T1000 (cell line): ENCODE results near the gene NLGN1.

Source experiments
- DNase-seq: peaks from one replicate; lab custom pipeline; 2025; ENCODE audit warnings: mixed read lengths; lab: John Stamatoyannopoulos, UW

Gene NLGN1

GRCh38 chr3:174094669-174095068 lies 697.1 kb downstream of the NLGN1 start:
- DNase-seq, result no peak

- no peak for DNase-seq
These were observed 700.1 kb downstream of the NLGN1 start for GRCh38 chr3:174097686-174098085.

GRCh38 chr3:174098746-174099145 lies 701.2 kb downstream of the NLGN1 start:
- no peak for DNase-seq

GRCh38 chr3:174099724-174100123 lies 702.2 kb downstream of the NLGN1 start:
- no peak for DNase-seq

GRCh38 chr3:174100744-174101143 lies 703.2 kb downstream of the NLGN1 start:
- DNase-seq, result no peak

GRCh38 chr3:174101244-174101643 lies 703.7 kb downstream of the NLGN1 start:
- DNase-seq, result no peak

- no peak for DNase-seq
These were observed 704.7 kb downstream of the NLGN1 start for GRCh38 chr3:174102274-174102673.

GRCh38 chr3:174102866-174103265 lies 705.3 kb downstream of the NLGN1 start:
- DNase-seq, result no peak

GRCh38 chr3:174110761-174111160 lies 713.2 kb downstream of the NLGN1 start:
- no peak for DNase-seq

GRCh38 chr3:174111776-174112175 lies 714.2 kb downstream of the NLGN1 start:
- DNase-seq, result no peak

- no peak for DNase-seq
These were observed 718.9 kb downstream of the NLGN1 start for GRCh38 chr3:174116421-174116820.

- DNase-seq, result no peak
These were observed 723.5 kb downstream of the NLGN1 start for GRCh38 chr3:174120997-174121396.

GRCh38 chr3:174122411-174122810 lies 724.9 kb downstream of the NLGN1 start:
- no peak for DNase-seq

GRCh38 chr3:174125267-174125824 lies 727.8 kb downstream of the NLGN1 start:
- no peak for DNase-seq

- DNase-seq, result no peak
These were observed 729.6 kb downstream of the NLGN1 start for GRCh38 chr3:174126990-174127758.

- DNase-seq, result no peak
These were observed 734.5 kb downstream of the NLGN1 start for GRCh38 chr3:174132006-174132405.

GRCh38 chr3:174132421-174133042 lies 735.0 kb downstream of the NLGN1 start:
- DNase-seq, result no peak

GRCh38 chr3:174146008-174146407 lies 748.5 kb downstream of the NLGN1 start:
- DNase-seq, result no peak

GRCh38 chr3:174147798-174148197 lies 750.3 kb downstream of the NLGN1 start:
- DNase-seq, result no peak

- DNase-seq, result no peak
These were observed 756.3 kb downstream of the NLGN1 start for GRCh38 chr3:174153871-174154270.

- DNase-seq, result no peak
These were observed 758.7 kb downstream of the NLGN1 start for GRCh38 chr3:174156200-174156599.

- DNase-seq, result no peak
These were observed 761.1 kb downstream of the NLGN1 start for GRCh38 chr3:174158674-174159073.

GRCh38 chr3:174159604-174160003 lies 762.1 kb downstream of the NLGN1 start:
- no peak for DNase-seq
